SIG-M5 treated with dmso at 0.1 percent for 504 hours (cell line): ENCODE data around the gene ZNF273.

Experiments used
- DNase-seq: peaks from one replicate; lab custom pipeline; 2025; ENCODE audit not compliant: unreplicated experiment; lab: John Stamatoyannopoulos, UW

Gene ZNF273

DNA sequence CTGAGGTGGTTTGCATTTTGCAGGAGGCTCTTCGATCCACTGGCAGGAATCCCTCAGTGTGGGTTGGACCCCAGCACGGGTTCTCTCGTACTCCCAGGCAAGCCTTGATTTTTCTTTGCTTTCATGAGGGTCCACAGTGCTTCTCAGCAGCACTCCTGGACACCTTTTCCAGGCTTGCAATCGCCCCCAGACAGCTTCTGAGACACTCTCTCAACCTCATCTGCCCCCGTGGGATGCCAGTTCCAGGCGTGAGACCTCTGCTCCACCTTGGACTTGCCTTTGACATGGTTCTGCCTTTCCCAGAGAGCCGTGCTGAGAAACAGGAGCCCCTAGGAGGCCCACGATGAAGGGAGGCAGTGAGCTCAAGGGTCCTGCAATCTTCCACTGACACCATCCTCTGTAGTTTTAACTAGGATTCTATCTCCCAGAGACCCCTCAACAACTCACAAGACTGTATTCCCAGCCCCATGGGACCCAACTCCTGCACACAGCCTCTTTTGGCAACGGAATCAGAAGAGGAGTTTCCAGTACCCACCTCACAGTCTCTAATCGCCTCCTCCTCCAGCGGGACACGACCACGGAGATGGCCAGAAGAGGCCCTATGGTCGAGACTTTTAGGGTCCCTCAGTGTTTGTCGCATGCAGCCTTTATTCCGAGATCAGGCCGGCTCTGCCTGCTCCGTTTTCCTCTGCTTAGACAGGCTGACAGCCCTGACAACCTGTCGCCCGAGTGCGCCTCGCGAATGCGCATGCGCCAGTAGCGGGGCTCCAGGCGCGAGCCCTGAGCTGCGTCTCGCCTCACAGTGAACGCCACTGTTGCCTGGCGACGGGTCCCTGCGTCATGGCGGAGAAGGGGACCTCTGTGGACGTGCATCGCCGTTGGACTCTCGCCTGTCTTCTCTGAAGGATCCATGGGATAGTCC, 26.0 kb upstream of the ZNF273 start:
- no peak for DNase-seq

DNA sequence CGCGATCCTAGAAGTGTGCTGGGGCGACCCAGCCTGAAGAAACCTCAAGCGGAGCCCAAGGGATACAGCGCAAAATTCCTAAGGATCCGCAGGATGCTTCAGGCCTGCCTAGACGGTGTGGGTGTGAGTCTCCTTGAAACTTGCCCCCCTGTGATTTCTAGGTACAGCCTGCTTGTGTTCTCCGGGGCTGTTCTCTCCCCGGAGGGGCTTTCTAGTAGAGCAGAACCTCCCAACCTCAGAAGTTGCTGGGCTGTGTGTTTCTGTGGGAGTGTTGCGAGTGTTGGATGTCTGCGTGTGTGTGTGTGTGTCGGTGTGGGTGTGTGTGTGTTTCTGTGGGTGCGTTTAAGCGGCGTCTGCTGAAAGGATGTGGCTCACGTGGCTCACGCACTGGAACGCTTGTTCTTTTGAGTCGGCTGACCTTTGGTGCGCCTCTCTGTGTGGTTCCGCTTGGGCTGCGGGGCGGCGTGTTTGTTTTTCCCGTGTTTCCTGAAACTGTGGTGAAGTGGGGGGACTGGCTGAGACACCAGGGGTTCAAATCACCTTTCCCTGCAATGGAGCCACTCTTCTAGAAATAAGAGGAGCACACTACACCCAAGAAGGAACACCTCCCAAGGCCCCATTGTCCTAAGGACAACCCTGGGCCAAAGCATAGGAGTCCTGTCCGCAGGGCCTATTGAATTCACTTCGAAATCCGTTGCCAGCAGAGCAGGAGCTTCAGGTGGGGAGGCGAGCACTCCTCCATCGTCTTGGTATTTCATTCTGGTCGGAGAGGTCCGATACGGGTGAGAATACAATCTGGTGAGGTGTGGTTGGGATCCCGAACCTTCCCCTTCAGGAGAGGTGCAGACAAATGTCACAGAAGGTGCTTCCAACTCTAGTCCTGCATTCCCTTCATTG, 25.1 kb upstream of the ZNF273 start:
- DNase-seq, result no peak

DNA sequence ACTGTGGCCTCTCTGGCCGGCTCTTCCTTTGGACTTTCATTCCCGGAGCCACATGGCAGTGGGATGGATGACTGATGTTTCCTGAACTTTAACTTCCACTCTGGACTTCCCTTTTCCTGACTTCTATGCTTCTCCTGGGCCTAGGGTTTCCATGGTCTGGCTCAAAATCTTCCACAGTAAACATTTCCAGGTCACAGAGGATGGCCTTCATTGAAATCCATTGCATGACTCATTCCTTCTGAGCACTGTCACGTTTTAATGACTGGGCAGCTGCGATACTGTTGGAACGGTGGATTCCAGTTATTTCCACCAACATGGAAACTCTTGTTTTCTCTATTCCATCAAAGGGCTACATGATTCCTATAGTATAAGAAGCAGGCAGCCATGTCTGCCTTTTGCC, 24.4 kb upstream of the ZNF273 start:
- DNase-seq, result no peak

DNA sequence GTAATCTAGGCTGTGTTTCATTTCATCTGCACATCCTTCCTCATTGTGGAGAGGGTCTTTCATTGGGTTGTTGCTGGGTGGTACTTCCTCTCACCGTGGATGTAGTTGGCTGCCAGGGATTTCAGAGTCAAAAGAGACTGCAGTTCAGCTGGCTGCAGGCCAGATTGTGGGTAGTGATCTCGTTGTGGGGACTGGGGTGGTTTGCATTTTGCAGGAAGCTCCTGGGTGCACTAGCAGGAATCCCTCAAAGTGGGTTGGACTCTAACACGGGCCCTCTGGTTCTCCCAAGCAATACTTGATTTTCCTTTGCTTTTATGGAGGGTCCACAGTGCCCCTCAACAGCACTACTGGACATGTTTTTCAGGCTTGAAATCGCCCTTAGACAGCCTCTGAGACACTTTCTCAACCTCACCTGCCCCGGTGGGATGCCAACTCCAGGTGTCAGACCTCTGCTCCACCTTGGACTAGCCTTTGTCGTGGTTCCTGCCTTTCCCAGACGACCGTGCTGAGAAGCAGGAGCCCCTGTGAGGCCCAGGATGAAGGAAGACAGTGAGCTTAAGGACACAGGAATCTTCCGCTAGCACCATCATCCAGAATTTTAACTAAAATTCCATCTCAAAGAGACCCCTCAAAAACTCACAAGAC, 23.9 kb upstream of the ZNF273 start:
- no peak for DNase-seq

DNA sequence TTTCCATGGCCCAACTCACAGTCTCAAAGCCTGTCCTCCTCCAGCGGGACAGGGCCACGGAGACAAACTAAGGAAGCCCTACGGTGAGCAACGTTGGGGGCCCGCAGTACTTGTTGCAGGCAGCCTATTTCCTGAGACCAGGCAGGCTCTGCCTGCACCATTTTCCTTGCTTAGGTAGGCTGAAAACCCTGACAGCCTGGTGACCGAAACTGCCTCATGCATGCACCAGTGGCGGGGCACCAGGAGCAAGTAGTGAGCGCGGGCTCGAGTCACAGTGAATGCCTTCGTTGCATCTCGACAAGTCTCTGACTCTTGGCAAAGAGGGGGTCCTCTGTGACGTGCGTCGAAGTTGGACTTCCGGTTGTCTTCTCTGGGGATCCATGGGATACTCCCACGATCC, 23.3 kb upstream of the ZNF273 start:
- DNase-seq, result no peak

DNA sequence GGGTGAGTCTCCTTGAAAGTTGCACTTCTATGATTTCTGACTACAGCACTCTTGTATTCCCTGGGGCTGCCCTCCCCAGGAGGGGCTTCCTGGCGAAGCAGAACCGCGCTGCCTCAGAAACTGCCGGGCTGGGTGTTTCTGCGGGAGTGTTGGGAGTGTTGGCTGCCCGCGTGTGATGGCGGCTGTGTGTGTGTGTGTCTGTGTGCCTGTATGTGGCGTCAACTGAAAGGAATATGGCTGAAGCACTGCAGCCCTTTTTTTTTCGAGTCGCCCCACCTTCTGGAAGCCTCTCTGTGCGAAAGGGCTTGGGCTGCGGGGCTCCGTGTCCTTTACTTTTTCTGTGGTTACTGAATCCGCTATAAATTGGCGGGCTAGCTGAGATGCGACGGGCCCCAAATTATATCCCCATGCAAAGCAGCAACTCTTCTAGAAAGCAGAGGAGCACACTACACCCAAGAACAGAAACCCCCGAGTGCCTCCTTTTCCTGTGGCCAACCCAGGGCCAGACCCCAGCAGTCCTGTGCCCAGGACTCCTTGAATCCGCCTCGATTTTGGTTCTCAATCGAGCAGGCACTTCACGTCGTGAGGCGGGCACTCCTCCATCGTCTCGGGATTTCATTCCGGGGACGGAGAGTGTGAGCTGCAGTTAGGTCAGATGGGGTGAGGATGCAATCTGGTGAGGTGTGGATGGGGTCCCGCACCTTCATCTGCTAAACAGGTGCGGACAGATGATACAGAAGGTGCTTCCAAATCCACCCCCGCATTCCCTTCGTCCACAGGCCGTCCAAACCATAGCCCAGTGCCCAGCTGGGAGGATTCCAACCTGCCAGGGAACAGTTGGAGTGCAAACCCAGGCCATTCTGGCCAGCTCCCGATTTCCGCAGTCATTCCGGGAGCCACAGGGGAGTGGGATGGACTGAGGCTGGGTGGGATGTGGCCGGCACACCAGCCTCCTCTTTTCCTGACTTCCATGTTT, 22.5 kb upstream of the ZNF273 start:
- DNase-seq, result no peak

DNA sequence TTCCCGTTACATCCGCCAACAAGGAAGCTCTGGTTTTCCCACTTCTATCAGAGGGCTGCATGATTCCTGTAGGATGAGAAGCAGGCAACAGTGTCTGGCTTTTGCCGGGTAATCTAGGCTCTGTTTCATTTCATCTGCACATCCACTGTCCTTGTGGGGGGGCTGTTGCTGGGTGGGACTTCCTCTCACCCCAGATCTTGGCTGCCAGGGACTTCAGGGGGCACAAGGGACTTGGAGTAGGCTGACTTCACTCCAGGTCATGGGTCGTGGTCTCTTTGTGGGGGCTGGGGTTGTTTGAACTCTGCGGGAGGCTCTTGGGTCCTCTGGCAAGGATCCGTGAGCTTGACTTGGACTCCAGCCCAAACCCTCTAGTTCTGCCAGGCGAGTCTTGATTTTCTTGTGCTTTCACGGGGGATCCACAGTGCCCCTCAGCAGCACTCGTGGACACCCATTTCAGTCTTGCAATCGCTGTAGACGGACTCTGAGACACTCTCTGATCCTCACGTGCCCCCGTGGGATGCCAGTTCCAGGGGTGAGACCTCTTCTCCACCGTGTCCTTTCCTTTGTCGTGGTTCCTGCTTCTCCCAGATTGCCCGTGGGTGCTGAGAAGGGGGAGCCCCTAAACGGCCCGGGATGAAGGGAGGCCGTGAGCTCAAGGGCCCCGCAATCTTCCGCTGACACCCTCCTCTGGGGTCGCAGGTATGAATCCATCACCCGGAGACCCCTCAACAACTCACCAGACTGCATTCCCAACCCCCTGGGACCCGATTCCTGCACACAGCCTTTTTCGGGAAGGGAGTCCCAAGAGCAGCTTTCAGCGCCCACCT, 21.4 kb upstream of the ZNF273 start:
- no peak for DNase-seq

DNA sequence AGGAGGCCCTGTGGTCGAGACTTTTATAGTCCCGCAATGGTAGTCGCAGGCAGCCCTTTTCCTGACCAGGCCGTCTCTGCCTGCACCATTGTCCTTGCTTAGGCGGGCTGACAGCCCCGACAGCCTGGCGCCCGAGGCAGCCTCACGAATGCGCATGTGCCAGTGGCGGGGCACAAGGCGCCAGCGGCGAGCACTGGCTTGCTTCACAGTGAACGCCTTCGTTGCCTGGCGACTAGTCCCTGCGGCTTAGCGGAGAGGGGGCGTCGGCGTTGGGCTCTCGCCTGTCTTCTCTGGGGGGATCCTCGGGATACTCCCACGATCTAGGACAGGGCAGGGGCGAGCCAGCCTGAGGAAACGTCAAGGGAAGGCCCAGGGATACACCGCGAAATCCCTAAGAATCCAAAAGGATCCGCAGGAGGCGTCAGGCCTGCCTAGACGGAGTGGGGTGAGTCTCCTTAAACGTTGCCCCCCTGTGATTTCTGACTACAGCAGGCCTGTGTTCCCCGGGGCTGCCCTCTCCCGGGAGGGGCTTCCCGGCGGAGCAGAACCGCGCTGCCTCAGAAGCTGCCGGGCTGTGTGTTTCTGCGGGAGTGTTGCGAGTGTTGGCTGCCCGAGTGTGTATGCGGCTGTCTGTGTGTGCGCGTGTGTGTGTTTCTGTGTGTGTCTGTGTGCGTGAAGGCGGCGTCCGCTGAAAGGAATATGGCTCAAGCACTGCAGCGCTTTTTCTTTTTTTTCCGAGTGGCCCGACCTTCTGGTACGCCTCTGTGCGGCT, 20.5 kb upstream of the ZNF273 start:
- DNase-seq, result no peak

DNA sequence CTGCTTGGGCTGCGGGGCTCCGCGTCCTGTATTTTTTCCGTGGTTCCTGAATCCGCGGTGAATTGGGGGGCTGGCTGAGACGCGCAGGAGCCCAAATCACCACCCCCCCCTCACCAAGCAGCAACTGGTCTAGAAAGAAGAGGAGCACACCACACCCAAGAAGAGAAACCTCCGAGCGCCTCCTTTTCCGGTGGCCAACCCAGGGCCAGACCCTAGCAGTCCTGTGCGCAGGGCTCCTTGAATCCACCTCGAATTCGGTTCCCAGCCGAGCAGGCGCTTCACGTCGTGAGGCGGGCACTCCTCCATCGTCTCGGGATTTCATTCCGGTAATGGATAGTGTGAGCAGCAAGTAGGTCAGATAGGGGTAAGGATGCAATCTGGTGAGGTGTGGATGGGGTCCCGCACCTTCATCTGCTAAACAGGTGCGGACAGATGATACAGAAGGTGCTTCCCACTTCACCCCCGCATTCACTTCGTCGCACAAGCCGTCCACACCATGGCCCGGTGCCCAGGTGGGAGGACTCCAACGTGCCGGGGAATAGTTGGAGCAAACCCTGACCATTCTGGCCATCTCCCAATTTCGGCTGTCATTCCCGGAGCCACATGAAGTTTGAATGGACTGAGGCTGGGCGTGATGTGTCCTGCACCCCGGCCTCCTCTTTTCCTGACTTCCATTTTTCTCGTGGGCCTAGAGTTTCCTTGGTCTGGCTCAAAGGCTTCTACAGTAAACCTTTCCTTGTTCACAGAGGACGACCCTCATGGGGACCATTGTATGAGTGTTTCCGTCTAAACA, 19.8 kb upstream of the ZNF273 start:
- no peak for DNase-seq

DNA sequence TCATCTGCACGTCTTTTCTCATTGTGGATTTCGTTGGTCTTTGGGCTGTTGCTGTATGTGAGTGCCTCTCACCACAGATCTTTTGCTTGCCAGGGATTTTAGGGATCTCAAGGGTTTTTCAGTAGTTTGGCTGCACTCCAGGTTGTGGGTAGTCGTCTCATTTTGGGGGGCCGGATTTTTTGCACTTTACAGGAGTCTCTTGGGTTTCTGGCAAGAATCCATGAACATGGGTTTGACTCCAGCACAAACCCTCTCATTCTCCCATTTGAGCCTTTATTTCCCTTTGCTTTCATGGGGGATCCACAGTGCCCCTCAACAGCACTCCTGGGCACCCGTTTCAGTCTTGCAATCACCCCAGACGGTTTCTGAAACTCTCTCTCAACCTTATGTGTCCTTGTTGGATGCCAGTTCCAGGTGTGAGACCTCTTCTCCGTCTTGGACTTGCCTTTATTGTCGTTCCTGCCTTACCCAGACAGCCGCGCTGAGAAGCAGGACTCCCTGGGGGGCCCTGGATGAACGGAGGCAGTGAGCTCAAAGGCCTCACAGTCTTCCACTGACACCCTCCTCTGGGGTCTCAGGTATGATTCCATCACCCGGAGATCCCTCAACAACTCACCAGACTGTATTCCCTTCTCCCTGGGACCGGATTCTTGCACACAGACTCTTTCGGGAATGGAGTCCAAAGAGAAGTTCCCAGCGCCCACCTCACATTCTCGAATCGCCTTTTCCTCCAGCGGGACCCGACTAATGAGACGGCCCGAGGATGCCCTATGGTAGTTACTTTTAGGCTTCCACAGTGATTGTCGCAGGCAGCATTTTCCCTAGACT, 18.8 kb upstream of the ZNF273 start:
- DNase-seq, result no peak

DNA sequence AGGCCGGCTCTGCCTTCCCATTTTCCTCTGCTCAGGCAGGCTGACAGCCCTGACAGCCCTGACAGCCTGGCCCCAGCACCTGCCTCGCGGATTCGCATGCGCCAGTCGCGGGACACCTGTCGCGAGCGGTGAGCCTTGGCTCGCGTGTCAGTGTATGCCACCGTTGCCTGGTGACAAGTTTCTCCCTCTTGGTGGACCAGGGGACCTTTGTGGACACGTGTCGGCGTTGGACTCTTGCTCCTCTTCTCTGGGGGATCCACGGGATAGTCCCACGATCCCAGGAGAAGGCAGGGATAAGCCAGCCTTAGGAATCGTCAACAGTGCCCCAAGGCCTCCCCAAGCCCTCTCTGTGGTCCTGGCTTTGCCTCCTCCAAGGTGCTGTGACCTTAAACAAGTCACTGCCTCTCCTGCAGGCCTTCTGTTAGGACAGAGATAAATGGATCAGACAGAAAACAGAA, 18.1 kb upstream of the ZNF273 start:
- DNase-seq, result no peak

DNA sequence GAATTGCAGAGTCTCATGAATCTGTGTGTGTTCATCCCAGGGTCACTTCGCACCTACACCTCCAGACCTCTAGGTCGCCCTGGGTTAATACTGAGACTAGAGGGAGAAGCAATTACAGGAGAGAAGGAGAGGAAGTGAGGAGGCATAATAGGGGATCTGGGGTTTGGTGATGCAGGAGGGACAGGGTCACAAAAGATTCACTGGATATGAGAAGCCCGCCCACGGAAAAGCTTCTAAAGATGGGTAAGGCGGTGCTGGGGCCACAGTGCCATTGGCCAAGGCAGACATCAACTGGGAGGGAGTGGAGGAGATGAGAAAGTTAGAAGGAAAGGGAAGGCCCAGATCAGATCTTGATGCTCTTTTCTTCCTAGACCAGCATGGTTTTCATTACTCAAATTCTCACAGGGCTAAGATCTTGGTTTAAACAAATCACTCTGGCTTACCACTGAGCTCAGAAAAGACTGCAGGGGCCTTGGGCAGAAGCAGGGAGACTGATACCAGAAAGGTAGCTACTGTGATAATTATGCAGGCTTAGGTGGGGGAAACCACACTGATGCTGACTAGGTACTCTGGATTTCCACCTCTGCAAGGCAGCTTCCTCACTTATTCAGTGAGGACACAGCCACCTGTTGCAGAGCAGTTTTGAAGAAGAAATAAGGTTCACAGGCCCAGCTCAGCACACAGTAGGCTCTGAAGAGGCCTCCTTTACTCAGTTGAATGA, 17.4 kb upstream of the ZNF273 start:
- no peak for DNase-seq

DNA sequence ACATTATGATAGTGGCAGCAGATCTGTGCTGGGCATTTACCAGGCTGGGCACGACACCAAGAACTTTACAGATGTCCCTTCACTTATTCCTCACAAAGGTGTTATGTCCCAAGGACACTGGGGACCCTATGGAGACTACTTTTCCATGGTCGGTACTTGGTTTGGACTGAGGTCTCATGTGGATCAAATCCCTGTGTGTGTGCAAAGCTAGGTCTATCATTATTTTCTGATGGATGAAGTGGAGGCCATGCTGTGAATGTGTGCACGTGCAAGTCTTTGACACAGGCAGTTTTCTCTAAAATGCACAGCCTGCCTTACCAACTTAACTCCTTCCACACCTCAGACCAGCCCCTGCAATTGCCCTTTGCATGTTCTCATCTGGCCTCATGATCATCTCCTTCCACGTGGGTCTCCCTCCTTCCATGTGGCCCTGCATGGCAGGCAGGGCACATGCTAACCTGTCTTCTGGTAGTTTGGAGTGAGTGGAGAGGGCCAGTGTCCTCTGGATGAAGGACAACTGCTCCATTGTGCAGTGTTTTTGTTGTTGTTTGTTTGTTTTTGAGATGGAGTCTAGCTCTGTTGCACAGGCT, 16.0 kb upstream of the ZNF273 start:
- no peak for DNase-seq

DNA sequence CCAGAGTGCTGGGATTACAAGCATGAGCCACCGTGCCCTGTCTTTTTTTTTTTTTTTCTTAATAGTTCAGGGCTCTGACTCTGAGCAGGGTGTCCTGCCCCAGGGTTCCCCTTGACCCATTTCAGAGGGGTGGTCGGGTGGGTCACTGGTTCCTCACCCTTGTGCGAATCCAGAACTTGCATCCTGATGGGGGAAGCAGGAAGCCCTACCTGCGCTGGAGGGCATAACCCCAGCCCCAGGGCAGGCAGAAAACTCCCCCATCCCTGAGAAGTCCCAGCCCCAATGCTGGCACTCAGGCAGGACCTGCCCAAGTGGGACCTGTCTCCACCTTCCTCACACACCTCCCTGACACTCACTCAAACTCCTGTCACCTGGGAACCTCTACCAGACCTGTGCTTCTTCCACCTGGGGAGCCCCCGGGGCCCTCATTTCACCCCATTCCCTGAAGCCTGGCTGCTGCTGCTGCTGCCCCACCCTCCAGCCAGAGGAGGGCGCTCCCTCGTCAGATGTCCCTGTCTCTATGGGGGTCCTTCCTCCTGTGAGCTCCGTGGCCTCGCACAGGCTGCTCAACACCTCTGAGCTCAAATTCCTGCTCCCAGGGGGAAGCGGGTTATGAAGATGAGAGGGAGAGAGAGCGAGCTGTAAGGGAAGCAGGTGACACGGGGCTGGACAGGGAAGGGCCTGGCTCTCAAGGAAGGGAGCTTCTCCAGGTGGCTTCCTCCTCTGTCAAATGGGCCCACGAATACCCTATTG, 15.1 kb upstream of the ZNF273 start:
- no peak for DNase-seq

DNA sequence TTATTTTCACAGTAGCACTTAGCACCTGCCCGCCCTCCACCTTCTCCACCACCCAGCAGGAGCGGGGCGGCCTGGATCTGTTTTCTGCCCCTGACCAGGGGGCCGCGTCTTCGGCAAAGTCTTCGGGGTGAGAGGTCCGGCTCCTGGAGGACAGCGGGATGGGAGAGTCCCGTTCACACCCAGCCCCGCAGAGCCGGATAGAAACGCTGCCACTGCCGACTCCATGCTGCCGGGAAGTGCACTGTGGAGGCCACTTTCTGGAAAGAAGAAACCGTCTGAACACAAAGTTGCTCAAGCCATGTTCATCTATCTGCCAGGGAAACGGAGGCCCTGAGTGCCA, 14.5 kb upstream of the ZNF273 start:
- DNase-seq, result no peak
